ENCODE data around the gene QKI.

Gene QKI

GRCh38 chr6:163432300-163432699, 17.8 kb downstream of the QKI start:
- no peak for TF ChIP-seq ZFP69B (tag by site-specific recombination; IDR thresholded peaks at IDR 0.05)
- TF ChIP-seq ZSCAN5A (tag by site-specific recombination; IDR thresholded peaks at IDR 0.05): no peak
- no peak for TF ChIP-seq SCRT1 (tag by site-specific recombination; IDR thresholded peaks at IDR 0.05; ENCODE audit: borderline replicate concordance)
- no peak for TF ChIP-seq ZSCAN4 (tag by site-specific recombination; IDR thresholded peaks at IDR 0.05)
- TF ChIP-seq ZNF692 (tag by site-specific recombination; IDR thresholded peaks at IDR 0.05): no peak
- TF ChIP-seq BCL6B (tag by site-specific recombination; IDR thresholded peaks at IDR 0.05): no peak
- TF ChIP-seq ZNF530 (tag by site-specific recombination; IDR thresholded peaks at IDR 0.05; ENCODE audit: low read depth): no peak
- TF ChIP-seq ZNF335 (tag by site-specific recombination; conservative IDR thresholded peaks at IDR 0.05): no peak
- no peak for TF ChIP-seq ZBTB26 (tag by site-specific recombination; optimal IDR thresholded peaks at IDR 0.05)
- TF ChIP-seq ZNF558 (tag by site-specific recombination; IDR thresholded peaks at IDR 0.05): no peak
- TF ChIP-seq KLF16 (tag by site-specific recombination; IDR thresholded peaks at IDR 0.05): no peak
- no peak for TF ChIP-seq ZNF362 (tag by site-specific recombination; IDR thresholded peaks at IDR 0.05)
- no peak for TF ChIP-seq ZNF398 (tag by site-specific recombination; IDR thresholded peaks at IDR 0.05)
- no peak for TF ChIP-seq ZNF747 (tag by site-specific recombination; IDR thresholded peaks at IDR 0.05)
- TF ChIP-seq ZNF449 (tag by site-specific recombination; IDR thresholded peaks at IDR 0.05): no peak
- TF ChIP-seq ZNF114 (tag by site-specific recombination; IDR thresholded peaks at IDR 0.05): no peak
- no peak for TF ChIP-seq ZBTB21 (tag by site-specific recombination; IDR thresholded peaks at IDR 0.05)
- TF ChIP-seq ZSCAN30 (tag by site-specific recombination; IDR thresholded peaks at IDR 0.05): no peak
- no peaks in the 10 kb centered on the region for H3K36me3 ChIP-seq (ENCODE audit: control insufficient read depth in 2 of 2, insufficient read depth in 1 of 2, low read length in 2 of 2)
- H3K4me3 ChIP-seq (ENCODE audit: low read depth, low read length): no peak overlapping the region
- ChIA-PET CTCF (no interaction called here), POLR2A (no interaction called here)
- H3K27ac ChIP-seq (ENCODE audit: extremely low read depth, low read depth, low read length): no peak overlapping the region
- peaks cover 16% of the 10 kb centered on the region for H3K4me1 ChIP-seq (ENCODE audit: control insufficient read depth, insufficient read depth, low read length)
- H3K9me3 ChIP-seq (ENCODE audit: control insufficient read depth, insufficient read depth, low read depth, low read length): no peaks in the 10 kb centered on the region

Data from HEK293 (cell line).